Endothelial cell of umbilical vein (primary cell): ENCODE results near the gene APBA3.

Experiments used
- POLR2A ChIP-seq: IDR thresholded peaks from 2 replicates; pipeline ENCODE4 v1.6.1; 2012; ENCODE audit warnings: low read depth, mild to moderate bottlenecking, control low read depth, low read length
- TF ChIP-seq, protein P1 (sequence below), 2 donors: IDR thresholded peaks; 1 replicate in 1 of 2; 2 replicates in 1 of 2; pipeline ENCODE4 v1.5.1; 2011; ENCODE audit warnings: low read length in 2 of 2, mild to moderate bottlenecking in 2 of 2, moderate library complexity in 2 of 2, control low read depth in 1 of 2, inconsistent platforms in 1 of 2, low read depth in 1 of 2; ENCODE audit not compliant: insufficient read depth in 1 of 2; ENCODE audit errors: extremely low read depth in 1 of 2

DNA sequence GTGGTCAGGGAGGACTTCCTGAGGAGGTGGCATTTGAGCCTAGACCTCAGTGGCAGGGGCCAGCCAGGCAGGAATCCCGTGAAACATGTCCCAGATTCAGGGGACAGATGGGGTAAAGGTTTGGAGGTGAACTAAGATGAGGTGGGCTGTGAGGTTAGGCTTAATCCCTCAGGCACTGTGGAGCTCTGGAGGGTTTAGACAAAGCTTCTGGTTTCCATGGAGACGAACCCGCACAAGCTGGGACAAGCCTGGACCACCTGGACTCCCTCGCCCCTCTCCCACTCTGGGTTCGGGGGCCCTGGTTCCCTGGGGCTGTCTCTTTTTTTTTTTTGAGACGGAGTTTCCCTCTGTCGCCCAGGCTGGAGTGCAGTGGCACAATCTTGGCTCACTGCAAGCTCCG lies 37.6 kb downstream of the APBA3 start:
- TF ChIP-seq, protein P1, sequence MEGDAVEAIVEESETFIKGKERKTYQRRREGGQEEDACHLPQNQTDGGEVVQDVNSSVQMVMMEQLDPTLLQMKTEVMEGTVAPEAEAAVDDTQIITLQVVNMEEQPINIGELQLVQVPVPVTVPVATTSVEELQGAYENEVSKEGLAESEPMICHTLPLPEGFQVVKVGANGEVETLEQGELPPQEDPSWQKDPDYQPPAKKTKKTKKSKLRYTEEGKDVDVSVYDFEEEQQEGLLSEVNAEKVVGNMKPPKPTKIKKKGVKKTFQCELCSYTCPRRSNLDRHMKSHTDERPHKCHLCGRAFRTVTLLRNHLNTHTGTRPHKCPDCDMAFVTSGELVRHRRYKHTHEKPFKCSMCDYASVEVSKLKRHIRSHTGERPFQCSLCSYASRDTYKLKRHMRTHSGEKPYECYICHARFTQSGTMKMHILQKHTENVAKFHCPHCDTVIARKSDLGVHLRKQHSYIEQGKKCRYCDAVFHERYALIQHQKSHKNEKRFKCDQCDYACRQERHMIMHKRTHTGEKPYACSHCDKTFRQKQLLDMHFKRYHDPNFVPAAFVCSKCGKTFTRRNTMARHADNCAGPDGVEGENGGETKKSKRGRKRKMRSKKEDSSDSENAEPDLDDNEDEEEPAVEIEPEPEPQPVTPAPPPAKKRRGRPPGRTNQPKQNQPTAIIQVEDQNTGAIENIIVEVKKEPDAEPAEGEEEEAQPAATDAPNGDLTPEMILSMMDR (IDR thresholded peaks at IDR 0.05; ENCODE audit: extremely low read depth in 1 of 2, insufficient read depth in 1 of 2, low read depth in 1 of 2, low read length in 2 of 2): no peak
- TF ChIP-seq POLR2A: no peak
